Loucy (cell line): ENCODE results near the gene SUFU.

Source experiments
- H2AFZ ChIP-seq: fragments of 200-600 bp; sonication (generic); 2 replicates; pipeline ENCODE4 v1.6.0; 2016; ENCODE audit warnings: antibody characterized with exemption, mild to moderate bottlenecking, low read length, moderate library complexity
- H3F3A ChIP-seq: fragments of 200-600 bp; 2 replicates; pipeline ENCODE4 v1.6.0; 2016; ENCODE audit warnings: antibody characterized with exemption, low read depth, mild to moderate bottlenecking
- H3K27me3 ChIP-seq: fragments of 200-600 bp; sonication (generic); 2 replicates; pipeline ENCODE4 v1.6.1; 2014; ENCODE audit warnings: low read length, mild to moderate bottlenecking; ENCODE audit not compliant: insufficient read depth, poor library complexity, severe bottlenecking
- H3K36me3 ChIP-seq: fragments of 200-600 bp; sonication (generic); 2 replicates; pipeline ENCODE4 v1.6.1; 2016; ENCODE audit warnings: low read length; ENCODE audit not compliant: insufficient read depth
- H3K4me1 ChIP-seq: fragments of 200-600 bp; sonication (generic); 2 replicates; pipeline ENCODE4 v1.5.1; 2014; ENCODE audit warnings: low read length, mild to moderate bottlenecking; ENCODE audit not compliant: insufficient read depth, poor library complexity, severe bottlenecking
- H3K4me2 ChIP-seq: fragments of 200-600 bp; sonication (generic); 2 replicates; pipeline ENCODE4 v1.6.0; 2014; ENCODE audit warnings: antibody characterized with exemption, low read length, low read depth, mild to moderate bottlenecking; ENCODE audit not compliant: poor library complexity, severe bottlenecking
- H3K4me3 ChIP-seq: fragments of 200-600 bp; sonication (generic); 2 replicates; pipeline ENCODE4 v1.5.1; 2014; ENCODE audit warnings: low read length, mild to moderate bottlenecking, mixed read lengths; ENCODE audit not compliant: poor library complexity, severe bottlenecking
- H3K79me2 ChIP-seq: fragments of 200-600 bp; sonication (generic); 2 replicates; pipeline ENCODE4 v1.6.1; 2014; ENCODE audit warnings: low read length; ENCODE audit not compliant: insufficient read depth
- H3K9ac ChIP-seq: fragments of 200-600 bp; sonication (generic); 2 replicates; pipeline ENCODE4 v1.6.0; 2014; ENCODE audit warnings: mild to moderate bottlenecking, low read depth, low read length, moderate library complexity; ENCODE audit not compliant: poor library complexity, severe bottlenecking
- H3K9me2 ChIP-seq: fragments of 200-600 bp; sonication (generic); replicated peaks from 2 replicates; pipeline ENCODE4 v1.6.1; 2016; ENCODE audit warnings: low read depth, low read length, mixed read lengths
- H3K9me3 ChIP-seq: fragments of 200-600 bp; sonication (generic); 2 replicates; pipeline ENCODE4 v1.6.1; 2014; ENCODE audit warnings: mild to moderate bottlenecking, antibody characterized with exemption, low read length, low read depth; ENCODE audit not compliant: insufficient read depth
- H4K20me1 ChIP-seq: fragments of 200-600 bp; sonication (generic); 2 replicates; pipeline ENCODE4 v1.6.0; 2014; ENCODE audit warnings: antibody characterized with exemption, low read length, mild to moderate bottlenecking; ENCODE audit not compliant: insufficient read depth, poor library complexity, severe bottlenecking
- EZH2phosphoT487 ChIP-seq: fragments of 200-600 bp; IDR thresholded peaks from 2 replicates; pipeline ENCODE4 v1.6.1; 2018; ENCODE audit warnings: antibody characterized with exemption, mild to moderate bottlenecking, moderate library complexity, borderline replicate concordance
- TF ChIP-seq, protein P1 (sequence below): fragments of 200-600 bp; sonication (generic); conservative IDR thresholded peaks from 2 replicates; pipeline ENCODE4 v1.5.1; 2014; ENCODE audit warnings: mild to moderate bottlenecking, antibody characterized with exemption, low read length

SUFU gene

DNA sequence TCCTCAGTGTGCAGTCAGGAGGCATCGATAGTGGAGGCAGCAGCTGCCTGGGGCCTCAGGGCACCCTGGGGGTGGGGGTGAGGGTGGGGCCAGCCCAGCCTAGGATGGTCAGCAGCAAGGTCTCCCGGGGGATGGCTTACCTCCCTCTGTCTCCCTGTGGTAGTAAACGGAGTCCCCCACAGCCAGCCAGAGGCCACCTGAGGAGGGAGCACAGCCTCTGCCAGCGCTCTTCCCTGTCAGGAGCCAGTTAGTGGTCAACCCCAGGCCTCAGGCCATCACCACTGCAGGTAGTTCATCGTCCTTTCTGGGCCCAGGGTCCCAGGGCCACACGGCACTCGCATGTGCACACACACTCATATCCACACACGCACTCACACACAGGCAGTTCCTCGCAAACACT lies 23.4 kb upstream of the SUFU start:
- Histone ChIP-seq H3K9ac (no peak overlapping the region), H3K4me2 (no peak overlapping the region), H3K4me1 (no peaks in the 10 kb centered on the region), H3K79me2 (no peaks in the 10 kb centered on the region), H3K9me2 (no peaks in the 10 kb centered on the region), H3K4me3 (no peak overlapping the region), H2AFZ (no peak overlapping the region), H3K9me3 (no peaks in the 10 kb centered on the region), H3K27me3 (no peaks in the 10 kb centered on the region), H4K20me1 (no peaks in the 10 kb centered on the region), H3K36me3 (peaks cover 67% of the 10 kb centered on the region), H3F3A (no peaks in the 10 kb centered on the region)
- TF ChIP-seq, protein P1, sequence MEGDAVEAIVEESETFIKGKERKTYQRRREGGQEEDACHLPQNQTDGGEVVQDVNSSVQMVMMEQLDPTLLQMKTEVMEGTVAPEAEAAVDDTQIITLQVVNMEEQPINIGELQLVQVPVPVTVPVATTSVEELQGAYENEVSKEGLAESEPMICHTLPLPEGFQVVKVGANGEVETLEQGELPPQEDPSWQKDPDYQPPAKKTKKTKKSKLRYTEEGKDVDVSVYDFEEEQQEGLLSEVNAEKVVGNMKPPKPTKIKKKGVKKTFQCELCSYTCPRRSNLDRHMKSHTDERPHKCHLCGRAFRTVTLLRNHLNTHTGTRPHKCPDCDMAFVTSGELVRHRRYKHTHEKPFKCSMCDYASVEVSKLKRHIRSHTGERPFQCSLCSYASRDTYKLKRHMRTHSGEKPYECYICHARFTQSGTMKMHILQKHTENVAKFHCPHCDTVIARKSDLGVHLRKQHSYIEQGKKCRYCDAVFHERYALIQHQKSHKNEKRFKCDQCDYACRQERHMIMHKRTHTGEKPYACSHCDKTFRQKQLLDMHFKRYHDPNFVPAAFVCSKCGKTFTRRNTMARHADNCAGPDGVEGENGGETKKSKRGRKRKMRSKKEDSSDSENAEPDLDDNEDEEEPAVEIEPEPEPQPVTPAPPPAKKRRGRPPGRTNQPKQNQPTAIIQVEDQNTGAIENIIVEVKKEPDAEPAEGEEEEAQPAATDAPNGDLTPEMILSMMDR: no peak
- no peak for TF ChIP-seq EZH2phosphoT487

DNA sequence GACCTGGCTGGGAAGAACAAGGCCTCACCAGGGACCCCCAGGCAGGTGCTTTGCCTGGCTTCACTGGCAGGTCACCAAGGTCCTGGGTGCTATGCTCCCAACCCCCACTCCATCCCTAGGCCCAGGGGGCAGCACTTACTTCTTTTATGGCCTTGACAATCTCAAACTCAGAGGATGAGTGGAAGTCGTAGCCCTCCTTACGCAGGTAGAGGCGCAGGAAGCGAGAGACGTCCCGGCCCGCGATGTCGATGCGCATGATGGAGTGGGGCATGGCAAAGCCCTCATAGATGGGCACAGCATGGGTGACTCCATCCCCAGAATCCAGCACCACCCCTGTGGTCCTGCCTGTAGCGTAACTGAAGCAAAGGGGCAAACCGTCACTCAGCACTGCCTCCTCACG lies 19.8 kb upstream of the SUFU start:
- H3K36me3 ChIP-seq: peaks cover 98% of the 10 kb centered on the region
- H3K9me3 ChIP-seq: no peaks in the 10 kb centered on the region
- no peaks in the 10 kb centered on the region for H3K4me1 ChIP-seq
- no peak for TF ChIP-seq EZH2phosphoT487
- TF ChIP-seq, protein P1: no peak
- H3K4me2 ChIP-seq: no peak overlapping the region
- H3K9me2 ChIP-seq: no peaks in the 10 kb centered on the region
- H2AFZ ChIP-seq: no peak overlapping the region
- H3K79me2 ChIP-seq: no peaks in the 10 kb centered on the region
- H3K4me3 ChIP-seq: no peak overlapping the region
- no peak overlapping the region for H3K9ac ChIP-seq
- no peaks in the 10 kb centered on the region for H3K27me3 ChIP-seq
- no peaks in the 10 kb centered on the region for H4K20me1 ChIP-seq
- H3F3A ChIP-seq: no peaks in the 10 kb centered on the region

DNA sequence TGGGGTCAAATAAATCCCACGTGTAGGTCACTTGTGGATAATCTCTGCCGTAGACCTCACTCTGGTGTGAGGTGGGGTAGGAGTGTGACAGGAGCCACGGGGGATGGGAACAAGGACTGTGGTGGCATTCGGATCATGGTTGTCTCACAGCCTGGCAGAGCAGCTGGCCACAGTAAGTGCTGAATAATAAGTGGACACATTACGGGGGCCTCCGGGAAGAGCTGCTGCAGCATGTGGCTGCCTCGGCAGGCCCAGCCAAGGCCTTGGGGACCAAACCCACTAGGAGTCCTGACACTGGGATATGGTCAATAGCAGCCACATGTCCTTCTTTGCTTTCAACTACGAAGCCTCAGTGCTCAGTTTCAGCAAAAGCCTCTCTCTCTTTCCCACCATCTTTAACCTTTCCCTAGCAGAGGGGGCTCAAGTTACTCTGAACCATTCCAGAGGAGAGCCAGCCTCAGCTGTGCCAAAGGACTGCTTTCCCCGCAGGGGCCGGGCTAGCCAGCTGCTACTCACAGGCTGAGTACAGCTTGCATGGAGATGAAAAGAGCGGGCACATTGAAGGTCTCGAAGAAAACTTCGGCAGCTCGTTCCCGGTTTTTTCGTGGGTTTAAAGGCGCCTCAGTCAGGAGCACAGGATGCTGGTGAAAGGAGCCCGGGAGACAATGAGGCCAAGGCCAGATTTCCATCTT lies 18.5 kb upstream of the SUFU start:
- Histone ChIP-seq H3K4me1 (no peaks in the 10 kb centered on the region), H3K9me3 (no peaks in the 10 kb centered on the region), H3F3A (no peaks in the 10 kb centered on the region), H3K79me2 (no peaks in the 10 kb centered on the region), H2AFZ (no peak overlapping the region), H3K27me3 (no peaks in the 10 kb centered on the region), H3K4me3 (no peak overlapping the region), H4K20me1 (peaks cover under 1% of the 10 kb centered on the region), H3K9ac (no peak overlapping the region), H3K4me2 (no peak overlapping the region), H3K36me3 (peaks cover 95% of the 10 kb centered on the region), H3K9me2 (no peaks in the 10 kb centered on the region)
- no peak for TF ChIP-seq EZH2phosphoT487
- TF ChIP-seq, protein P1: no peak
